H9 (cell line): ENCODE data around the gene FOXR2. TPM values are rescaled to one million over a fixed set of nuclear protein-coding genes. Genes with fewer than 3 reads are reported as not detected.

ENCODE experiments used
- DNase-seq: peaks from one replicate; pipeline ENCODE4 v3.0.0-alpha.2; 2017
- H2AFZ ChIP-seq: one replicate; pipeline ENCODE4 v1.6.1; 2013; ENCODE audit warnings: mild to moderate bottlenecking, low read length, control low read depth, moderate library complexity
- H2AK5ac ChIP-seq: 2 replicates; pipeline ENCODE4 v1.6.1; 2013; ENCODE audit warnings: low read length, control low read depth, mixed read lengths; ENCODE audit not compliant: insufficient read length
- H2BK120ac ChIP-seq: one replicate; pipeline ENCODE4 v1.6.1; 2013; ENCODE audit warnings: low read depth, mild to moderate bottlenecking, low read length, control low read depth, inconsistent platforms; ENCODE audit not compliant: poor library complexity, severe bottlenecking
- H2BK12ac ChIP-seq: 2 replicates; pipeline ENCODE4 v1.6.1; 2013; ENCODE audit warnings: low read length, control low read depth, mixed read lengths, low read depth; ENCODE audit not compliant: insufficient read length
- H2BK15ac ChIP-seq: 2 replicates; pipeline ENCODE4 v1.6.1; 2013; ENCODE audit warnings: low read depth, low read length, control low read depth
- H2BK20ac ChIP-seq: one replicate; pipeline ENCODE4 v1.6.1; 2013; ENCODE audit warnings: low read depth, mild to moderate bottlenecking, low read length, control low read depth, inconsistent platforms; ENCODE audit not compliant: poor library complexity, severe bottlenecking
- H2BK5ac ChIP-seq: 2 replicates; pipeline ENCODE4 v1.6.1; 2013; ENCODE audit warnings: low read length, control low read depth, mixed read lengths; ENCODE audit not compliant: insufficient read length
- H3K14ac ChIP-seq: 2 replicates; pipeline ENCODE4 v1.6.1; 2013; ENCODE audit warnings: low read length, control low read depth; ENCODE audit not compliant: insufficient read depth
- H3K18ac ChIP-seq: 2 replicates; pipeline ENCODE4 v1.6.1; 2013; ENCODE audit warnings: low read depth, mild to moderate bottlenecking, mixed read lengths, low read length, control low read depth; ENCODE audit not compliant: insufficient read length
- H3K23ac ChIP-seq: 2 replicates; pipeline ENCODE4 v1.6.1; 2013; ENCODE audit warnings: low read length, control low read depth, mixed read lengths, low read depth; ENCODE audit not compliant: insufficient read length
- H3K23me2 ChIP-seq: 2 replicates; pipeline ENCODE4 v1.6.1; 2013; ENCODE audit warnings: low read depth, mild to moderate bottlenecking, mixed read lengths, low read length, control low read depth; ENCODE audit not compliant: insufficient read length, poor library complexity, severe bottlenecking
- H3K27ac ChIP-seq: 2 replicates; pipeline ENCODE4 v1.5.1; 2013; ENCODE audit warnings: low read length, control low read depth, mixed read lengths, low read depth; ENCODE audit not compliant: insufficient read length
- H3K27me3 ChIP-seq: 2 replicates; pipeline ENCODE4 v1.6.1; 2013; ENCODE audit warnings: low read length, control low read depth, inconsistent platforms; ENCODE audit not compliant: insufficient read depth
- H3K4ac ChIP-seq: 2 replicates; pipeline ENCODE4 v1.6.1; 2013; ENCODE audit warnings: low read depth, mild to moderate bottlenecking, control low read depth, inconsistent platforms, low read length, moderate library complexity
- H3K4me1 ChIP-seq: 2 replicates; pipeline ENCODE4 v1.6.1; 2013; ENCODE audit warnings: low read length, control low read depth, inconsistent platforms; ENCODE audit not compliant: insufficient read depth
- H3K4me2 ChIP-seq: 2 replicates; pipeline ENCODE4 v1.6.1; 2013; ENCODE audit warnings: low read length, control low read depth, mixed read lengths; ENCODE audit not compliant: insufficient read length, insufficient read depth
- H3K56ac ChIP-seq: 2 replicates; pipeline ENCODE4 v1.6.1; 2013; ENCODE audit warnings: low read depth, mild to moderate bottlenecking, mixed read lengths, low read length, control low read depth; ENCODE audit not compliant: insufficient read length
- H3K79me1 ChIP-seq: 2 replicates; pipeline ENCODE4 v1.6.1; 2013; ENCODE audit warnings: low read depth, mild to moderate bottlenecking, moderate library complexity, low read length, control low read depth, inconsistent platforms; ENCODE audit not compliant: insufficient read depth, poor library complexity, severe bottlenecking
- H3K79me2 ChIP-seq: 2 replicates; pipeline ENCODE4 v1.6.1; 2013; ENCODE audit warnings: low read length, control low read depth, inconsistent platforms; ENCODE audit not compliant: insufficient read depth
- H3K9ac ChIP-seq: 2 replicates; pipeline ENCODE4 v1.6.1; 2013; ENCODE audit warnings: low read length, control low read depth, mixed read lengths; ENCODE audit not compliant: insufficient read length; ENCODE audit errors: extremely low read depth
- H3K9me3 ChIP-seq: one replicate; pipeline ENCODE4 v1.6.1; 2013; ENCODE audit warnings: low read depth, low read length, inconsistent platforms; ENCODE audit not compliant: control insufficient read depth
- H3T11ph ChIP-seq: one replicate; pipeline ENCODE4 v1.6.1; 2013; ENCODE audit warnings: mild to moderate bottlenecking, low read length, control low read depth, inconsistent platforms
- H4K20me1 ChIP-seq: one replicate; pipeline ENCODE4 v1.6.1; 2013; ENCODE audit not compliant: control insufficient read depth, insufficient read length, insufficient read depth
- H4K5ac ChIP-seq: 2 replicates; pipeline ENCODE4 v1.6.1; 2013; ENCODE audit warnings: low read depth, mild to moderate bottlenecking, mixed read lengths, low read length, control low read depth; ENCODE audit not compliant: insufficient read length
- H4K8ac ChIP-seq: replicated peaks from 2 replicates; pipeline ENCODE4 v1.6.1; 2013; ENCODE audit warnings: low read length, control low read depth, mixed read lengths, low read depth; ENCODE audit not compliant: insufficient read length
- H4K91ac ChIP-seq: 2 replicates; pipeline ENCODE4 v1.6.1; 2013; ENCODE audit warnings: low read depth, mild to moderate bottlenecking, moderate library complexity, mixed read lengths, low read length, control low read depth; ENCODE audit not compliant: insufficient read length
- H3K27ac Mint-ChIP-seq, 3 experiments: 2 replicates in 2 of 3; 3 replicates in 1 of 3; pipeline ENCODE4 v1.8.0; 2020 to 2021; ENCODE audit warnings: mixed read lengths in 3 of 3, mild to moderate bottlenecking in 1 of 3, moderate library complexity in 1 of 3
- H3K27me3 Mint-ChIP-seq: 2 replicates; pipeline ENCODE4 v1.8.0; 2021; ENCODE audit warnings: low read depth, mild to moderate bottlenecking, moderate library complexity, mixed read lengths
- H3K36me3 Mint-ChIP-seq, 3 experiments: 2 replicates in 2 of 3; 3 replicates in 1 of 3; pipeline ENCODE4 v1.8.0; 2020 to 2021; ENCODE audit warnings: low read depth in 3 of 3, mixed read lengths in 3 of 3; ENCODE audit not compliant: insufficient read depth in 1 of 3
- H3K4me1 Mint-ChIP-seq, 2 experiments: 2 replicates each; pipeline ENCODE4 v1.8.0; 2020; ENCODE audit warnings: mixed read lengths in 2 of 2
- H3K4me3 Mint-ChIP-seq, 2 experiments: 2 replicates in 1 of 2; 3 replicates in 1 of 2; pipeline ENCODE4 v1.8.0; 2020 to 2021; ENCODE audit warnings: mild to moderate bottlenecking in 2 of 2, mixed read lengths in 2 of 2, moderate library complexity in 1 of 2
- H3K9me3 Mint-ChIP-seq, 2 experiments: 2 replicates in 1 of 2; 3 replicates in 1 of 2; pipeline ENCODE4 v1.8.0; 2020; ENCODE audit warnings: mild to moderate bottlenecking in 2 of 2, mixed read lengths in 2 of 2, moderate library complexity in 1 of 2
- CTCF ChIP-seq: fragments of 200-600 bp; sonication (generic); conservative IDR thresholded peaks from 3 replicates; pipeline ENCODE4 v1.8.0; 2021; ENCODE audit warnings: antibody characterized with exemption, mild to moderate bottlenecking
- WGBS: extraction: QIAGEN DNeasy Blood & Tissue Kit; methylation state at CpG from one replicate; pipeline ENCODE4 v1.1.7; 2013; ENCODE audit warnings: missing lambda C conversion rate, low lambda C conversion rate, mixed read lengths; ENCODE audit not compliant: insufficient read length; ENCODE audit errors: extremely low coverage; 5-methylcytosine and 5-hydroxymethylcytosine counted together
- total RNA-seq: library from RNA; stranded (reverse); gene quantifications from 2 replicates; pipeline ENCODE4 v1.2.1, GENCODE V29; 2021

The FOXR2 gene
- total RNA-seq, 1 experiment from 2014 or later, result not detected

- Histone ChIP-seq H2BK15ac (no peak overlapping the region), H2BK20ac (no peak overlapping the region), H3K4me2 (no peak overlapping the region), H2BK12ac (no peak overlapping the region), H4K20me1 (no peaks in the 10 kb centered on the region), H3T11ph (no peak overlapping the region), H2BK5ac (no peak overlapping the region), H4K8ac (no peak overlapping the region), H3K4me1 (no peaks in the 10 kb centered on the region), H3K79me1 (no peaks in the 10 kb centered on the region), H3K56ac (no peak overlapping the region), H2AK5ac (no peak overlapping the region), H4K91ac (no peak overlapping the region), H3K9ac (no peak overlapping the region), H3K27ac (no peak overlapping the region), H3K23ac (no peak overlapping the region), H2AFZ (no peak overlapping the region), H3K14ac (no peak overlapping the region), H3K4ac (no peak overlapping the region), H3K23me2 (no peaks in the 10 kb centered on the region), H4K5ac (no peak overlapping the region), H3K27me3 (no peaks in the 10 kb centered on the region), H3K79me2 (no peaks in the 10 kb centered on the region), H3K9me3 (peaks cover 19% of the 10 kb centered on the region), H3K18ac (no peak overlapping the region), H2BK120ac (no peak overlapping the region)
- TF ChIP-seq CTCF, result no peak
- H3K4me1 Mint-ChIP-seq, result no peaks in the 10 kb centered on the region
- H3K4me3 Mint-ChIP-seq, result no peak overlapping the region
- no CpG with 5 or more reads among the region's 1 CpG for WGBS
- DNase-seq, result no peak
- peaks cover 77 to 86% of the 10 kb centered on the region in 2 experiments for H3K9me3 Mint-ChIP-seq
- no peak overlapping the region for H3K27ac Mint-ChIP-seq
- no peaks in the 10 kb centered on the region; the same call in 1 of the 2 replicates for H3K27me3 Mint-ChIP-seq
- H3K36me3 Mint-ChIP-seq, result peaks cover 0 to 11% (median 3%) of the 10 kb centered on the region in 3 experiments; a peak in 3 of 7 replicates
These were observed 40.8 kb upstream of the FOXR2 start for GRCh38 chrX:55582447-55582846.
